HEK293 (cell line): Measurements from ENCODE around the gene NNT.

Experiments
- CTCF ChIA-PET: fragments of 350-600 bp; formaldehyde crosslinking; extraction: SDS; loops from one replicate; lab custom pipeline; 2021; ENCODE audit warnings: antibody characterized with exemption; lab: Yijun Ruan, JAX
- POLR2A ChIA-PET: fragments of 300-600 bp; formaldehyde crosslinking; extraction: SDS; loops from one replicate; lab custom pipeline; 2020; ENCODE audit warnings: antibody characterized with exemption, inconsistent platforms; lab: Yijun Ruan, JAX
- H3K27ac ChIP-seq: fragments of 200-500 bp; sonication (Bioruptor generic); 2 replicates; pipeline ENCODE4 v1.5.1; 2014; ENCODE audit warnings: low read depth, low read length, control low read depth, inconsistent platforms; ENCODE audit errors: extremely low read depth
- H3K36me3 ChIP-seq, 2 experiments: fragments of 200-500 bp in 1 of 2; sonication (Bioruptor generic) in 1 of 2; 1 replicate in 1 of 2; 2 replicates in 1 of 2; pipeline ENCODE4 v1.5.1; 2014 to 2017; ENCODE audit warnings: inconsistent platforms in 2 of 2, low read length in 2 of 2; ENCODE audit not compliant: control insufficient read depth in 2 of 2, insufficient read depth in 1 of 2
- H3K4me1 ChIP-seq: fragments of 200-500 bp; sonication (Bioruptor generic); 2 replicates; pipeline ENCODE4 v1.5.1; 2014; ENCODE audit warnings: mild to moderate bottlenecking, low read length, inconsistent platforms; ENCODE audit not compliant: control insufficient read depth, insufficient read depth
- H3K4me3 ChIP-seq: 2 replicates; pipeline ENCODE4 v1.5.1; 2011; ENCODE audit warnings: low read depth, mild to moderate bottlenecking, control low read depth, low read length, moderate library complexity
- H3K9me3 ChIP-seq: fragments of 200-500 bp; sonication (Bioruptor generic); 2 replicates; pipeline ENCODE4 v1.5.1; 2014; ENCODE audit warnings: low read depth, low read length, inconsistent platforms; ENCODE audit not compliant: control insufficient read depth, insufficient read depth
- BCL11A ChIP-seq: fragments of 450-650 bp; formaldehyde crosslinking; IDR thresholded peaks from 2 replicates; pipeline ENCODE4 v1.5.1; 2016; ENCODE audit warnings: low read depth, missing biosample characterization, missing genetic modification characterization
- FEZF1 ChIP-seq: fragments of 450-650 bp; formaldehyde crosslinking; IDR thresholded peaks from 2 replicates; pipeline ENCODE4 v1.5.1; 2016; ENCODE audit warnings: missing biosample characterization, missing genetic modification characterization
- GLI4 ChIP-seq: fragments of 450-650 bp; formaldehyde crosslinking; IDR thresholded peaks from 2 replicates; pipeline ENCODE4 v1.5.1; 2016; ENCODE audit warnings: missing biosample characterization, missing genetic modification characterization
- GLIS1 ChIP-seq: fragments of 450-650 bp; formaldehyde crosslinking; IDR thresholded peaks from 2 replicates; pipeline ENCODE4 v1.5.1; 2016; ENCODE audit warnings: missing biosample characterization, missing genetic modification characterization
- KLF7 ChIP-seq: fragments of 450-650 bp; formaldehyde crosslinking; IDR thresholded peaks from 2 replicates; pipeline ENCODE4 v1.5.1; 2016; ENCODE audit warnings: missing biosample characterization, missing genetic modification characterization, borderline replicate concordance
- PRDM1 ChIP-seq: fragments of 450-650 bp; formaldehyde crosslinking; IDR thresholded peaks from 2 replicates; pipeline ENCODE4; 2016; ENCODE audit warnings: missing biosample characterization, missing genetic modification characterization
- SP7 ChIP-seq: fragments of 450-650 bp; formaldehyde crosslinking; IDR thresholded peaks from 2 replicates; pipeline ENCODE4 v1.5.1; 2016; ENCODE audit warnings: missing biosample characterization, missing genetic modification characterization
- ZBTB48 ChIP-seq: fragments of 450-650 bp; formaldehyde crosslinking; IDR thresholded peaks from 2 replicates; pipeline ENCODE4 v1.5.1; 2016; ENCODE audit warnings: missing biosample characterization, missing genetic modification characterization
- ZFHX2 ChIP-seq: fragments of 450-650 bp; formaldehyde crosslinking; conservative IDR thresholded peaks from 2 replicates; pipeline ENCODE4 v1.5.1; 2016; ENCODE audit warnings: missing biosample characterization, missing genetic modification characterization
- ZNF146 ChIP-seq: fragments of 450-650 bp; formaldehyde crosslinking; IDR thresholded peaks from 2 replicates; pipeline ENCODE4 v1.5.1; 2016; ENCODE audit warnings: missing biosample characterization, missing genetic modification characterization
- ZNF174 ChIP-seq: fragments of 450-650 bp; formaldehyde crosslinking; IDR thresholded peaks from 2 replicates; pipeline ENCODE4 v1.5.0; 2017; ENCODE audit warnings: missing biosample characterization, mild to moderate bottlenecking, missing genetic modification characterization
- ZNF211 ChIP-seq: fragments of 450-650 bp; formaldehyde crosslinking; IDR thresholded peaks from 2 replicates; pipeline ENCODE4 v1.5.1; 2016; ENCODE audit warnings: low read depth, missing biosample characterization, missing genetic modification characterization
- ZNF266 ChIP-seq: fragments of 450-650 bp; formaldehyde crosslinking; IDR thresholded peaks from 2 replicates; pipeline ENCODE4 v1.5.1; 2016; ENCODE audit warnings: missing biosample characterization, missing genetic modification characterization, low read depth
- ZNF274 ChIP-seq, 2 experiments: fragments of 200-500 bp in 1 of 2; fragments of 450-650 bp in 1 of 2; sonication (Bioruptor generic) in 1 of 2; formaldehyde crosslinking in 1 of 2; IDR thresholded peaks; 2 replicates each; pipeline versions ENCODE4 v1.5.1 to v1.6.1; 2014 to 2016; ENCODE audit warnings: borderline replicate concordance in 1 of 2, inconsistent platforms in 1 of 2, low read length in 1 of 2, missing biosample characterization in 1 of 2, missing genetic modification characterization in 1 of 2
- ZNF366 ChIP-seq: fragments of 450-650 bp; formaldehyde crosslinking; conservative IDR thresholded peaks from 2 replicates; pipeline ENCODE4 v1.5.1; 2016; ENCODE audit warnings: missing biosample characterization, missing genetic modification characterization
- ZNF391 ChIP-seq: fragments of 450-650 bp; formaldehyde crosslinking; IDR thresholded peaks from 2 replicates; pipeline ENCODE4 v1.5.1; 2016; ENCODE audit warnings: low read depth, missing biosample characterization, missing genetic modification characterization, borderline replicate concordance
- ZNF423 ChIP-seq: fragments of 450-650 bp; formaldehyde crosslinking; IDR thresholded peaks from 2 replicates; pipeline ENCODE4 v1.5.1; 2016; ENCODE audit warnings: missing biosample characterization, missing genetic modification characterization
- ZNF473 ChIP-seq: fragments of 450-650 bp; formaldehyde crosslinking; IDR thresholded peaks from 2 replicates; pipeline ENCODE4 v1.5.1; 2017; ENCODE audit warnings: missing biosample characterization, missing genetic modification characterization
- ZNF514 ChIP-seq: fragments of 450-650 bp; formaldehyde crosslinking; IDR thresholded peaks from 2 replicates; pipeline ENCODE4 v1.5.1; 2016; ENCODE audit warnings: missing biosample characterization, missing genetic modification characterization
- ZNF518A ChIP-seq: fragments of 450-650 bp; formaldehyde crosslinking; conservative IDR thresholded peaks from 2 replicates; pipeline ENCODE4 v1.5.1; 2016; ENCODE audit warnings: low read depth, missing biosample characterization, missing genetic modification characterization
- ZNF555 ChIP-seq: fragments of 450-650 bp; formaldehyde crosslinking; conservative IDR thresholded peaks from 2 replicates; pipeline ENCODE4 v1.5.1; 2017; ENCODE audit warnings: missing biosample characterization, mild to moderate bottlenecking, missing genetic modification characterization, inconsistent platforms
- ZNF558 ChIP-seq: fragments of 450-650 bp; formaldehyde crosslinking; IDR thresholded peaks from 2 replicates; pipeline ENCODE4 v1.5.1; 2016; ENCODE audit warnings: missing biosample characterization, missing genetic modification characterization
- ZNF561 ChIP-seq: fragments of 450-650 bp; IDR thresholded peaks from 2 replicates; pipeline ENCODE4 v1.5.1; 2018; ENCODE audit warnings: missing biosample characterization, missing genetic modification characterization, borderline replicate concordance
- ZNF580 ChIP-seq: fragments of 450-650 bp; formaldehyde crosslinking; IDR thresholded peaks from 2 replicates; pipeline ENCODE4 v1.5.1; 2016; ENCODE audit warnings: missing biosample characterization, missing genetic modification characterization
- ZNF610 ChIP-seq: fragments of 450-650 bp; formaldehyde crosslinking; IDR thresholded peaks from 2 replicates; pipeline ENCODE4 v1.5.1; 2016; ENCODE audit warnings: missing biosample characterization, missing genetic modification characterization, borderline replicate concordance
- ZNF830 ChIP-seq: fragments of 450-650 bp; IDR thresholded peaks from 2 replicates; pipeline ENCODE4 v1.5.0; 2018; ENCODE audit warnings: missing biosample characterization, missing genetic modification characterization, low read depth, mild to moderate bottlenecking, moderate library complexity
- ZNF843 ChIP-seq: fragments of 450-650 bp; formaldehyde crosslinking; IDR thresholded peaks from 2 replicates; pipeline ENCODE4 v1.5.1; 2016; ENCODE audit warnings: missing biosample characterization, missing genetic modification characterization
- TF ChIP-seq, protein P1 (sequence below): fragments of 450-650 bp; formaldehyde crosslinking; IDR thresholded peaks from 2 replicates; pipeline ENCODE4 v1.5.1; 2017; ENCODE audit warnings: missing biosample characterization, missing genetic modification characterization

NNT gene

DNA sequence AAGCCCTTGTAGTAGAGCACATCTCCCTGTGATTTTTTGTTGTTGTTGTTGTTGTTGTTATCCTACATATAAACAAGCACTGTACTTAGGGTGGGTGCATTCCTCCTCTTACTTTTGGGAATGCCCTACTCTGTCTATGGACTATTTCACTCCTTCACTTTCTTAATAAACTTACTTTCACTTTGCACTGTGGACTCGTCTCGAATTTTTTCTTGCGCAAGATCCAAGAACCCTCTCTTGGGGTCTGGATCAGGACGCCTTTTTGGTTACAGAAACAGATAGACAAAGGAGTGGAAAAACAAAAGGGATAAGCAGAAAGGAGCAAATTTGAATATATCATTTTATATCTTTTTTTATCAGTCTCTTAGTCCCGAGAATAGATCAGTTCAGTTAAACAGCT, 31.7 kb upstream of the NNT start:
- TF ChIP-seq KLF7 (no peak), PRDM1 (0 out of 2 replicates have a peak, but pooled peaks have one; percentile 50)
- no peak overlapping the region for H3K27ac ChIP-seq
- ChIA-PET CTCF (interaction anchor here (0.7 to 1.1 kb wide), 2 partner anchors 12 to 88 kb away, joined by 3 read pairs; partner anchors contain the start of gene TMEM267), POLR2A (interaction anchor here (1.7 kb wide), 1 partner anchor 9 kb away, joined by 4 read pairs; no protein-coding TSS in a partner anchor)
- H3K4me3 ChIP-seq, result no peak overlapping the region
- peaks cover 5 to 7% of the 10 kb centered on the region in 2 experiments; a peak in 2 of 3 replicates for H3K36me3 ChIP-seq
- H3K4me1 ChIP-seq, result peaks cover 30% of the 10 kb centered on the region
- no peaks in the 10 kb centered on the region for H3K9me3 ChIP-seq

DNA sequence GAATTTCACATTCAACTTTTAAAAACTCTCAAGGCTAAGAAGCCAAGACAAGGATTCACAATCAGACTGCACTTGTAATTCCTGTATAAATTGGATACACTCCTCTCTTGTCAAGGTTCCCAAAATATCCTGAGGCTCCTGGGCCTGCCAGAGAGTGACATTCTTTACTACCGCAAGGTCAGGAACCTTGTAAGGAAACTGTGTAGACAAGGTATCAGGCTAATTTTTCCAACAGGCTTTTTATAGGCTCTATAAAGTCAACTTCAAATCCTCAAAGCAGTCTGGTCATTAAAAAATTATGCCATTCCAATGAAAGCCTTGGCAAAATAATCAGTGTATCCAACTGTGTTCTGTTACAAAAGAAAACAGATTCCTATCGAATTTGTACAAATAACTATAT, 30.6 kb upstream of the NNT start:
- POLR2A ChIA-PET, result interaction anchor here (1.7 kb wide), 1 partner anchor 10 kb away, joined by 4 read pairs; no protein-coding TSS in a partner anchor
- CTCF ChIA-PET, result interaction anchor here (0.6 to 1.1 kb wide), 2 partner anchors 13 to 87 kb away, joined by 3 read pairs; no protein-coding TSS in a partner anchor
- Histone ChIP-seq H3K36me3 (peaks cover 5 to 7% of the 10 kb centered on the region in 2 experiments; a peak in 2 of 3 replicates), H3K4me3 (no peak overlapping the region), H3K27ac (peak overlapping the region; percentile 61; the same call in 1 of the 2 replicates), H3K4me1 (peaks cover 30% of the 10 kb centered on the region), H3K9me3 (no peaks in the 10 kb centered on the region)
- TF ChIP-seq ZNF266 (tag by site-specific recombination) (no peak), ZNF366 (0 out of 2 replicates have a peak, but pooled peaks have one; percentile 3), ZNF391 (0 out of 2 replicates have a peak, but pooled peaks have one; percentile 21), ZNF423 (tag by site-specific recombination) (no peak), ZNF555 (tag by site-specific recombination) (no peak), ZNF174 (no peak), ZNF514 (tag by site-specific recombination) (no peak), ZBTB48 (no peak), ZNF211 (no peak), ZNF561 (tag by site-specific recombination) (peak; percentile 66; the same call in 1 of the 2 replicates), ZNF274 (IDR thresholded peaks at IDR 0.05; ENCODE audit: low read length) (no peak), ZNF274 (tag by site-specific recombination; IDR thresholded peaks at IDR 0.05; ENCODE audit: borderline replicate concordance) (no peak), ZNF473 (tag by site-specific recombination) (no peak), ZNF146 (tag by site-specific recombination) (no peak), BCL11A (tag by site-specific recombination) (no peak), ZNF843 (tag by site-specific recombination) (peak; percentile 97), ZNF558 (tag by site-specific recombination) (no peak), ZNF518A (tag by site-specific recombination) (no peak), ZFHX2 (no peak), ZNF830 (tag by site-specific recombination) (no peak), GLI4 (tag by site-specific recombination) (no peak), GLIS1 (no peak), ZNF580 (peak; percentile 93), ZNF610 (no peak), FEZF1 (tag by site-specific recombination) (peak; percentile 93), SP7 (tag by site-specific recombination) (no peak)
- TF ChIP-seq, protein P1, sequence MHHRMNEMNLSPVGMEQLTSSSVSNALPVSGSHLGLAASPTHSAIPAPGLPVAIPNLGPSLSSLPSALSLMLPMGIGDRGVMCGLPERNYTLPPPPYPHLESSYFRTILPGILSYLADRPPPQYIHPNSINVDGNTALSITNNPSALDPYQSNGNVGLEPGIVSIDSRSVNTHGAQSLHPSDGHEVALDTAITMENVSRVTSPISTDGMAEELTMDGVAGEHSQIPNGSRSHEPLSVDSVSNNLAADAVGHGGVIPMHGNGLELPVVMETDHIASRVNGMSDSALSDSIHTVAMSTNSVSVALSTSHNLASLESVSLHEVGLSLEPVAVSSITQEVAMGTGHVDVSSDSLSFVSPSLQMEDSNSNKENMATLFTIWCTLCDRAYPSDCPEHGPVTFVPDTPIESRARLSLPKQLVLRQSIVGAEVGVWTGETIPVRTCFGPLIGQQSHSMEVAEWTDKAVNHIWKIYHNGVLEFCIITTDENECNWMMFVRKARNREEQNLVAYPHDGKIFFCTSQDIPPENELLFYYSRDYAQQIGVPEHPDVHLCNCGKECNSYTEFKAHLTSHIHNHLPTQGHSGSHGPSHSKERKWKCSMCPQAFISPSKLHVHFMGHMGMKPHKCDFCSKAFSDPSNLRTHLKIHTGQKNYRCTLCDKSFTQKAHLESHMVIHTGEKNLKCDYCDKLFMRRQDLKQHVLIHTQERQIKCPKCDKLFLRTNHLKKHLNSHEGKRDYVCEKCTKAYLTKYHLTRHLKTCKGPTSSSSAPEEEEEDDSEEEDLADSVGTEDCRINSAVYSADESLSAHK (tag by site-specific recombination), result peak; percentile 68
